IMR-90 (cell line): ENCODE data around the gene RHOBTB3. TPM values are rescaled to one million over a fixed set of nuclear protein-coding genes. Genes with fewer than 3 reads are reported as not detected.

Experiments used
- ATAC-seq: fragments of 200-7000 bp; cut with Tn5 transposase; 2 replicates; pipeline ENCODE4 v1.9.1; 2020; ENCODE audit warnings: low read depth, mild to moderate bottlenecking, moderate library complexity
- BruUV-seq: library from RNA; stranded (reverse); fragments of 400-500 nt; replicated peaks from 2 replicates; lab custom pipeline; 2021; lab: Mats Ljungman, UMichigan
- CTCF ChIA-PET: fragments of 300-600 bp; formaldehyde crosslinking; extraction: SDS; loops from one replicate; lab custom pipeline; 2021; ENCODE audit warnings: antibody characterized with exemption; lab: Yijun Ruan, JAX
- POLR2A ChIA-PET: fragments of 300-600 bp; sonication (Branson Sonifier 250); formaldehyde crosslinking; loops from one replicate; lab custom pipeline; 2022; ENCODE audit warnings: antibody characterized with exemption; ENCODE audit not compliant: unreplicated experiment; lab: Charles Lee
- DNase-seq: peaks from one replicate; pipeline ENCODE4 v3.0.0; 2013
- H2AFZ ChIP-seq: replicated peaks from 2 replicates; pipeline ENCODE3; 2013; ENCODE audit warnings: low read length, mild to moderate bottlenecking; ENCODE audit not compliant: poor library complexity
- H2AK5ac ChIP-seq: 2 replicates; pipeline ENCODE4 v1.6.1; 2013; ENCODE audit warnings: low read depth, low read length, inconsistent platforms
- H2AK9ac ChIP-seq: replicated peaks from 2 replicates; pipeline ENCODE3; 2013; ENCODE audit warnings: mild to moderate bottlenecking, low read depth, low read length, moderate library complexity; ENCODE audit not compliant: poor library complexity
- H2BK120ac ChIP-seq: 2 replicates; pipeline ENCODE4 v1.6.1; 2013; ENCODE audit warnings: low read depth, low read length, inconsistent platforms
- H2BK15ac ChIP-seq: 3 replicates; pipeline ENCODE4 v1.6.1; 2013; ENCODE audit warnings: low read depth, low read length, inconsistent platforms
- H2BK20ac ChIP-seq: 2 replicates; pipeline ENCODE4 v1.6.1; 2013; ENCODE audit warnings: low read depth, mild to moderate bottlenecking, inconsistent platforms, low read length, moderate library complexity
- H2BK5ac ChIP-seq: 2 replicates; pipeline ENCODE4 v1.6.1; 2013; ENCODE audit warnings: mild to moderate bottlenecking, low read depth, low read length, inconsistent platforms; ENCODE audit not compliant: poor library complexity, severe bottlenecking
- H3K14ac ChIP-seq: replicated peaks from 2 replicates; pipeline ENCODE4 v1.6.1; 2013; ENCODE audit warnings: low read depth, low read length, inconsistent platforms
- H3K18ac ChIP-seq: 2 replicates; pipeline ENCODE4 v1.6.1; 2013; ENCODE audit warnings: low read depth, low read length, control low read depth
- H3K23ac ChIP-seq: 2 replicates; pipeline ENCODE4 v1.6.1; 2013; ENCODE audit warnings: low read depth, low read length, inconsistent platforms
- H3K27ac ChIP-seq: 2 replicates; pipeline ENCODE4 v1.5.1; 2013; ENCODE audit warnings: mild to moderate bottlenecking, control low read depth, low read length; ENCODE audit not compliant: insufficient read depth
- H3K27me3 ChIP-seq: 2 replicates; pipeline ENCODE4 v1.6.1; 2013; ENCODE audit warnings: low read length; ENCODE audit not compliant: control insufficient read depth, insufficient read depth
- H3K36me3 ChIP-seq: 2 replicates; pipeline ENCODE4 v1.6.1; 2013; ENCODE audit warnings: low read length, mixed read lengths; ENCODE audit not compliant: control insufficient read depth, insufficient read depth
- H3K4ac ChIP-seq: 2 replicates; pipeline ENCODE4 v1.6.1; 2013; ENCODE audit warnings: low read depth, low read length, inconsistent platforms
- H3K4me1 ChIP-seq: 2 replicates; pipeline ENCODE4 v1.6.1; 2013; ENCODE audit warnings: low read length, mixed read lengths; ENCODE audit not compliant: control insufficient read depth, insufficient read depth
- H3K4me2 ChIP-seq: 2 replicates; pipeline ENCODE4 v1.6.1; 2013; ENCODE audit warnings: low read depth, mild to moderate bottlenecking, control low read depth, low read length, moderate library complexity
- H3K4me3 ChIP-seq: 2 replicates; pipeline ENCODE4 v1.5.1; 2013; ENCODE audit warnings: low read depth, mild to moderate bottlenecking, control low read depth, low read length, moderate library complexity; ENCODE audit not compliant: insufficient read depth
- H3K56ac ChIP-seq: 2 replicates; pipeline ENCODE4 v1.6.1; 2013; ENCODE audit warnings: low read length, inconsistent platforms; ENCODE audit not compliant: insufficient read depth; ENCODE audit errors: extremely low read depth
- H3K79me1 ChIP-seq, 2 experiments: 2 replicates each; pipeline ENCODE4 v1.6.1; 2013; ENCODE audit warnings: low read length in 2 of 2, inconsistent platforms in 1 of 2, low read depth in 1 of 2
- H3K9ac ChIP-seq: 2 replicates; pipeline ENCODE4 v1.6.1; 2013; ENCODE audit warnings: low read depth, low read length, control low read depth
- H3K9me1 ChIP-seq: 2 replicates; pipeline ENCODE4 v1.6.1; 2013; ENCODE audit warnings: low read length, inconsistent platforms; ENCODE audit not compliant: insufficient read depth
- H3K9me3 ChIP-seq: 2 replicates; pipeline ENCODE4 v1.6.1; 2013; ENCODE audit warnings: low read length; ENCODE audit not compliant: control insufficient read depth, insufficient read depth
- H4K20me1 ChIP-seq: 2 replicates; pipeline ENCODE4 v1.6.1; 2013; ENCODE audit warnings: low read length, inconsistent platforms; ENCODE audit not compliant: insufficient read depth
- H4K5ac ChIP-seq: 2 replicates; pipeline ENCODE4 v1.6.1; 2013; ENCODE audit warnings: mild to moderate bottlenecking, low read depth, low read length, control low read depth
- H4K8ac ChIP-seq, 2 experiments: 2 replicates each; pipeline ENCODE4 v1.6.1; 2013; ENCODE audit warnings: low read depth in 2 of 2, low read length in 2 of 2, control low read depth in 1 of 2, inconsistent platforms in 1 of 2
- H4K91ac ChIP-seq: 2 replicates; pipeline ENCODE4 v1.6.1; 2013; ENCODE audit warnings: low read depth, low read length, inconsistent platforms; ENCODE audit not compliant: insufficient read depth
- MAFK ChIP-seq: IDR thresholded peaks from 2 replicates; pipeline ENCODE4 v1.6.1; 2012; ENCODE audit warnings: low read depth, low read length, improper control_type of control experiment
- MAZ ChIP-seq: IDR thresholded peaks from 2 replicates; pipeline ENCODE4 v1.6.1; 2012; ENCODE audit warnings: low read depth, mild to moderate bottlenecking, low read length, improper control_type of control experiment, moderate library complexity, borderline replicate concordance
- WGBS, 2 experiments: methylation state at CpG; one replicate each; pipeline versions ENCODE4 v1.1.5 to v1.1.7; 2013; ENCODE audit warnings: missing lambda C conversion rate in 2 of 2; ENCODE audit not compliant: insufficient read length in 1 of 2; ENCODE audit errors: extremely low coverage in 2 of 2; 5-methylcytosine and 5-hydroxymethylcytosine counted together
- dilution Hi-C: fragments of 300-500 bp; cut with HindIII; formaldehyde crosslinking; loops from one replicate; pipeline ENCODE4 v1.14.3; 2018; ENCODE audit warnings: low sequenced_read_pairs; ENCODE audit not compliant: unreplicated experiment
- in situ Hi-C: fragments of 300-500 bp; cut with MboI; formaldehyde crosslinking; loops from 3 replicates; pipeline ENCODE4 v1.14.3; 2019; ENCODE audit warnings: low sequenced_read_pairs, inconsistent platforms, mixed read lengths
- intact Hi-C: fragments of 100-400 bp; cut with micrococcal nuclease; formaldehyde crosslinking; loops from 2 replicates; pipeline ENCODE4 v1.10.0; 2022
- polyA plus RNA-seq, 3 experiments: library from polyadenylated mRNA; depleted of rRNA; stranded (reverse); fragments of >200 nt; gene quantifications; 2 replicates each; pipeline ENCODE4 v1.2.3, GENCODE V29; 2012; ENCODE audit warnings: low replicate concordance in 1 of 3
- total RNA-seq: library from RNA; depleted of rRNA; stranded (reverse); fragments of >200 nt; gene quantifications from 2 replicates; pipeline ENCODE4 v1.2.3, GENCODE V29; 2012

RHOBTB3 gene
- total and polyA plus RNA-seq, 2 of the 4 experiments (the other 2 are of a cell fraction): 117 to 447 TPM

GRCh38 chr5:95816341-95816740, 85.2 kb downstream of the RHOBTB3 start:
- no peak overlapping the region for H2AFZ ChIP-seq
- peaks cover 35% of the 10 kb centered on the region for H4K20me1 ChIP-seq
- H4K91ac ChIP-seq: no peak overlapping the region
- H3K79me1 ChIP-seq: peaks cover 30 to 73% of the 10 kb centered on the region in 2 experiments
- ATAC-seq (no peak), DNase-seq (no peak)
- no peak overlapping the region for H2AK5ac ChIP-seq
- ChIA-PET CTCF (no interaction called here), POLR2A (no interaction called here)
- intact Hi-C loops: no loop called here
- WGBS, 2 experiments: 94 to 100% methylated on average over 1 to 7 of the region's 8 CpGs
- no peak overlapping the region for H2BK5ac ChIP-seq
- H3K9ac ChIP-seq: no peak overlapping the region
- peaks cover 39% of the 10 kb centered on the region for H3K36me3 ChIP-seq
- no peak overlapping the region for H3K4me2 ChIP-seq
- H3K4me3 ChIP-seq: no peak overlapping the region
- peaks cover 23% of the 10 kb centered on the region for H3K9me1 ChIP-seq
- no peak overlapping the region for H4K8ac ChIP-seq
- H3K18ac ChIP-seq: no peak overlapping the region
- no peak overlapping the region for H2BK20ac ChIP-seq
- dilution Hi-C loops: no loop called here
- no peaks in the 10 kb centered on the region for H3K9me3 ChIP-seq
- H3K4ac ChIP-seq: no peak overlapping the region
- no TSS peak for BruUV-seq
- no peak overlapping the region for H4K5ac ChIP-seq
- H2BK15ac ChIP-seq: no peak overlapping the region
- in situ Hi-C loops: no loop called here
- H3K56ac ChIP-seq: no peak overlapping the region
- no peak overlapping the region for H2AK9ac ChIP-seq
- H3K4me1 ChIP-seq: peaks cover 24% of the 10 kb centered on the region
- H3K27me3 ChIP-seq: no peaks in the 10 kb centered on the region
- no peak overlapping the region for H2BK120ac ChIP-seq
- H3K27ac ChIP-seq: no peak overlapping the region
- TF ChIP-seq MAFK (peak; percentile 62), MAZ (no peak)
- H3K23ac ChIP-seq: no peak overlapping the region
- no peak overlapping the region for H3K14ac ChIP-seq
